H9 (cell line): ENCODE data around the gene ATRN. TPM values are rescaled to one million over a fixed set of nuclear protein-coding genes. Genes with fewer than 3 reads are reported as not detected.

Experiments used
- DNase-seq: peaks from one replicate; pipeline ENCODE4 v3.0.0-alpha.2; 2017
- H2AFZ ChIP-seq: one replicate; pipeline ENCODE4 v1.6.1; 2013; ENCODE audit warnings: mild to moderate bottlenecking, low read length, control low read depth, moderate library complexity
- H2AK5ac ChIP-seq: 2 replicates; pipeline ENCODE4 v1.6.1; 2013; ENCODE audit warnings: low read length, control low read depth, mixed read lengths; ENCODE audit not compliant: insufficient read length
- H2BK120ac ChIP-seq: one replicate; pipeline ENCODE4 v1.6.1; 2013; ENCODE audit warnings: low read depth, mild to moderate bottlenecking, low read length, control low read depth, inconsistent platforms; ENCODE audit not compliant: poor library complexity, severe bottlenecking
- H2BK12ac ChIP-seq: 2 replicates; pipeline ENCODE4 v1.6.1; 2013; ENCODE audit warnings: low read length, control low read depth, mixed read lengths, low read depth; ENCODE audit not compliant: insufficient read length
- H2BK15ac ChIP-seq: 2 replicates; pipeline ENCODE4 v1.6.1; 2013; ENCODE audit warnings: low read depth, low read length, control low read depth
- H2BK20ac ChIP-seq: one replicate; pipeline ENCODE4 v1.6.1; 2013; ENCODE audit warnings: low read depth, mild to moderate bottlenecking, low read length, control low read depth, inconsistent platforms; ENCODE audit not compliant: poor library complexity, severe bottlenecking
- H2BK5ac ChIP-seq: 2 replicates; pipeline ENCODE4 v1.6.1; 2013; ENCODE audit warnings: low read length, control low read depth, mixed read lengths; ENCODE audit not compliant: insufficient read length
- H3K14ac ChIP-seq: 2 replicates; pipeline ENCODE4 v1.6.1; 2013; ENCODE audit warnings: low read length, control low read depth; ENCODE audit not compliant: insufficient read depth
- H3K18ac ChIP-seq: 2 replicates; pipeline ENCODE4 v1.6.1; 2013; ENCODE audit warnings: low read depth, mild to moderate bottlenecking, mixed read lengths, low read length, control low read depth; ENCODE audit not compliant: insufficient read length
- H3K23ac ChIP-seq: 2 replicates; pipeline ENCODE4 v1.6.1; 2013; ENCODE audit warnings: low read length, control low read depth, mixed read lengths, low read depth; ENCODE audit not compliant: insufficient read length
- H3K23me2 ChIP-seq: 2 replicates; pipeline ENCODE4 v1.6.1; 2013; ENCODE audit warnings: low read depth, mild to moderate bottlenecking, mixed read lengths, low read length, control low read depth; ENCODE audit not compliant: insufficient read length, poor library complexity, severe bottlenecking
- H3K27ac ChIP-seq: 2 replicates; pipeline ENCODE4 v1.5.1; 2013; ENCODE audit warnings: low read length, control low read depth, mixed read lengths, low read depth; ENCODE audit not compliant: insufficient read length
- H3K27me3 ChIP-seq: 2 replicates; pipeline ENCODE4 v1.6.1; 2013; ENCODE audit warnings: low read length, control low read depth, inconsistent platforms; ENCODE audit not compliant: insufficient read depth
- H3K4ac ChIP-seq: 2 replicates; pipeline ENCODE4 v1.6.1; 2013; ENCODE audit warnings: low read depth, mild to moderate bottlenecking, control low read depth, inconsistent platforms, low read length, moderate library complexity
- H3K4me1 ChIP-seq: 2 replicates; pipeline ENCODE4 v1.6.1; 2013; ENCODE audit warnings: low read length, control low read depth, inconsistent platforms; ENCODE audit not compliant: insufficient read depth
- H3K4me2 ChIP-seq: 2 replicates; pipeline ENCODE4 v1.6.1; 2013; ENCODE audit warnings: low read length, control low read depth, mixed read lengths; ENCODE audit not compliant: insufficient read length, insufficient read depth
- H3K56ac ChIP-seq: 2 replicates; pipeline ENCODE4 v1.6.1; 2013; ENCODE audit warnings: low read depth, mild to moderate bottlenecking, mixed read lengths, low read length, control low read depth; ENCODE audit not compliant: insufficient read length
- H3K79me1 ChIP-seq: 2 replicates; pipeline ENCODE4 v1.6.1; 2013; ENCODE audit warnings: low read depth, mild to moderate bottlenecking, moderate library complexity, low read length, control low read depth, inconsistent platforms; ENCODE audit not compliant: insufficient read depth, poor library complexity, severe bottlenecking
- H3K79me2 ChIP-seq: 2 replicates; pipeline ENCODE4 v1.6.1; 2013; ENCODE audit warnings: low read length, control low read depth, inconsistent platforms; ENCODE audit not compliant: insufficient read depth
- H3K9ac ChIP-seq: 2 replicates; pipeline ENCODE4 v1.6.1; 2013; ENCODE audit warnings: low read length, control low read depth, mixed read lengths; ENCODE audit not compliant: insufficient read length; ENCODE audit errors: extremely low read depth
- H3K9me3 ChIP-seq: one replicate; pipeline ENCODE4 v1.6.1; 2013; ENCODE audit warnings: low read depth, low read length, inconsistent platforms; ENCODE audit not compliant: control insufficient read depth
- H3T11ph ChIP-seq: one replicate; pipeline ENCODE4 v1.6.1; 2013; ENCODE audit warnings: mild to moderate bottlenecking, low read length, control low read depth, inconsistent platforms
- H4K20me1 ChIP-seq: one replicate; pipeline ENCODE4 v1.6.1; 2013; ENCODE audit not compliant: control insufficient read depth, insufficient read length, insufficient read depth
- H4K5ac ChIP-seq: 2 replicates; pipeline ENCODE4 v1.6.1; 2013; ENCODE audit warnings: low read depth, mild to moderate bottlenecking, mixed read lengths, low read length, control low read depth; ENCODE audit not compliant: insufficient read length
- H4K8ac ChIP-seq: replicated peaks from 2 replicates; pipeline ENCODE4 v1.6.1; 2013; ENCODE audit warnings: low read length, control low read depth, mixed read lengths, low read depth; ENCODE audit not compliant: insufficient read length
- H4K91ac ChIP-seq: 2 replicates; pipeline ENCODE4 v1.6.1; 2013; ENCODE audit warnings: low read depth, mild to moderate bottlenecking, moderate library complexity, mixed read lengths, low read length, control low read depth; ENCODE audit not compliant: insufficient read length
- H3K27ac Mint-ChIP-seq, 3 experiments: 2 replicates in 2 of 3; 3 replicates in 1 of 3; pipeline ENCODE4 v1.8.0; 2020 to 2021; ENCODE audit warnings: mixed read lengths in 3 of 3, mild to moderate bottlenecking in 1 of 3, moderate library complexity in 1 of 3
- H3K27me3 Mint-ChIP-seq: 2 replicates; pipeline ENCODE4 v1.8.0; 2021; ENCODE audit warnings: low read depth, mild to moderate bottlenecking, moderate library complexity, mixed read lengths
- H3K36me3 Mint-ChIP-seq, 3 experiments: 2 replicates in 2 of 3; 3 replicates in 1 of 3; pipeline ENCODE4 v1.8.0; 2020 to 2021; ENCODE audit warnings: low read depth in 3 of 3, mixed read lengths in 3 of 3; ENCODE audit not compliant: insufficient read depth in 1 of 3
- H3K4me1 Mint-ChIP-seq, 2 experiments: 2 replicates each; pipeline ENCODE4 v1.8.0; 2020; ENCODE audit warnings: mixed read lengths in 2 of 2
- H3K4me3 Mint-ChIP-seq, 2 experiments: 2 replicates in 1 of 2; 3 replicates in 1 of 2; pipeline ENCODE4 v1.8.0; 2020 to 2021; ENCODE audit warnings: mild to moderate bottlenecking in 2 of 2, mixed read lengths in 2 of 2, moderate library complexity in 1 of 2
- H3K9me3 Mint-ChIP-seq, 2 experiments: 2 replicates in 1 of 2; 3 replicates in 1 of 2; pipeline ENCODE4 v1.8.0; 2020; ENCODE audit warnings: mild to moderate bottlenecking in 2 of 2, mixed read lengths in 2 of 2, moderate library complexity in 1 of 2
- CTCF ChIP-seq: fragments of 200-600 bp; sonication (generic); conservative IDR thresholded peaks from 3 replicates; pipeline ENCODE4 v1.8.0; 2021; ENCODE audit warnings: antibody characterized with exemption, mild to moderate bottlenecking
- WGBS: extraction: QIAGEN DNeasy Blood & Tissue Kit; methylation state at CpG from one replicate; pipeline ENCODE4 v1.1.7; 2013; ENCODE audit warnings: missing lambda C conversion rate, low lambda C conversion rate, mixed read lengths; ENCODE audit not compliant: insufficient read length; ENCODE audit errors: extremely low coverage; 5-methylcytosine and 5-hydroxymethylcytosine counted together
- total RNA-seq: library from RNA; stranded (reverse); gene quantifications from 2 replicates; pipeline ENCODE4 v1.2.1, GENCODE V29; 2021

ATRN gene
- total RNA-seq, 1 experiment from 2014 or later: 23.1 TPM

GRCh38 chr20:3622406-3622805 is 151.6 kb downstream of the ATRN start:
- no peaks in the 10 kb centered on the region for H3K23me2 ChIP-seq
- no peak for TF ChIP-seq CTCF
- H3K4me3 Mint-ChIP-seq: no peak overlapping the region
- no peaks in the 10 kb centered on the region for H3K27me3 ChIP-seq
- H3K79me1 ChIP-seq: no peaks in the 10 kb centered on the region
- no peak overlapping the region for H2BK120ac ChIP-seq
- no peak overlapping the region for H2BK20ac ChIP-seq
- no peak overlapping the region for H2BK12ac ChIP-seq
- no peaks in the 10 kb centered on the region for H3K79me2 ChIP-seq
- no peak overlapping the region for H3K56ac ChIP-seq
- H4K91ac ChIP-seq: no peak overlapping the region
- H3K27ac ChIP-seq: no peak overlapping the region
- H3K14ac ChIP-seq: no peak overlapping the region
- no peak overlapping the region for H2BK5ac ChIP-seq
- no peak for DNase-seq
- H2AK5ac ChIP-seq: no peak overlapping the region
- no peak overlapping the region for H2AFZ ChIP-seq
- peaks cover 5 to 15% of the 10 kb centered on the region in 2 experiments for H3K4me1 Mint-ChIP-seq
- H4K8ac ChIP-seq: no peak overlapping the region
- no peak overlapping the region for H3K9ac ChIP-seq
- no peak overlapping the region for H4K5ac ChIP-seq
- no peak overlapping the region for H2BK15ac ChIP-seq
- H3K9me3 Mint-ChIP-seq: no peaks in the 10 kb centered on the region
- peak overlapping the region in 1 of 3 experiments; percentile 25; a peak in 1 of 7 replicates for H3K27ac Mint-ChIP-seq
- no peak overlapping the region for H3T11ph ChIP-seq
- no peak overlapping the region for H3K4ac ChIP-seq
- no peaks in the 10 kb centered on the region for H3K4me1 ChIP-seq
- no peak overlapping the region for H3K4me2 ChIP-seq
- no peaks in the 10 kb centered on the region for H3K27me3 Mint-ChIP-seq
- no peaks in the 10 kb centered on the region for H4K20me1 ChIP-seq
- no peaks in the 10 kb centered on the region for H3K36me3 Mint-ChIP-seq
- no CpG with 5 or more reads among the region's 4 CpGs for WGBS
- H3K18ac ChIP-seq: no peak overlapping the region
- no peak overlapping the region for H3K23ac ChIP-seq
- no peaks in the 10 kb centered on the region for H3K9me3 ChIP-seq
